HG03175 (cell line): ENCODE results near the gene ZNF813.
"Not testable (repeated sequence)": the region's sequence is repeated elsewhere in the genome, so short reads cannot be mapped to it uniquely, and the experiment has no call there.

ENCODE experiments used
- ATAC-seq: cut with Tn5 transposase; IDR thresholded peaks from one replicate; pipeline ENCODE4 v1.9.1; 2021; ENCODE audit warnings: mild to moderate bottlenecking, moderate library complexity; ENCODE audit not compliant: unreplicated experiment

The ZNF813 gene

DNA sequence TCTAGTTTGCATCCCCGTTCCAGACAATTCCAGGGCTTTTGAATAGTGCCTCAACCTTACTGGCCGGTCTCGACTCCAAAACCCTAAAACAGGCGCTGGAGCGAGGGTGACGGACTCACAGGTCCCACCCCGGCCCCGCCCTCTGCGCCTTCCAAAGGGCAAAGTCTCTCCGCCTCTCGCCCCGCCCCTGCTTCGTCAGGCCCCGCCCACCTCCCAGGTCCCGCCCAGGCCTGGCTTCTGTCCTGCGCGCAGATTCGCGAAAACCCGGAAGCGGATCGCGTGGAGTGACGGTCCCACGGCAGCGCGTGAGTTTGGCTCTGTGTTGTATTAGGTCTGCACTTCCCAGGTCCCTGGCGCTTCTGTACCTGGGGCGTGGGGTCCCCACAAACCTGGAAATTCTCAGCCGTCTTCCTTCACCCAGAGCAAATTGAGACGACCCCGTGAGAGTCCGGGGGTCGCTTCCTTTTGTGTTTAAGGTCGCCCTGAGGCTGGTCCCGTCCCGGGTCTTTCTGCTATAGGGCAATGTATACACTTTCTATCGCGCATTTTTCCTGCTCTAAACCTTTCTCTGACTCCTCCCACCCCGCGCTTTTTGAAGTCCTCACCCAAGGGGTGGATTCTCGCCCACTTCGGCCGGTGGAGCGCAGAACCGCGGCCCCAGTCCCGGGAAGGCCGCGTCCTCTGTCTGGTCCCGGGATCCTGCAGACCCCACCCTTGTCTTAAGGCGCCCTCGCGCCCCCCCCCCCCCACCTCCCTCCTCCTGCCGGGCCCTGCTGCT, at the start of gene ZNF813:
Gene ZNF813 (plus strand): TSS at position 249 of the 778 bp plus-strand sequence. CDS start 16,090 bp downstream, outside the sequence.
- peak; percentile 93 for ATAC-seq

DNA sequence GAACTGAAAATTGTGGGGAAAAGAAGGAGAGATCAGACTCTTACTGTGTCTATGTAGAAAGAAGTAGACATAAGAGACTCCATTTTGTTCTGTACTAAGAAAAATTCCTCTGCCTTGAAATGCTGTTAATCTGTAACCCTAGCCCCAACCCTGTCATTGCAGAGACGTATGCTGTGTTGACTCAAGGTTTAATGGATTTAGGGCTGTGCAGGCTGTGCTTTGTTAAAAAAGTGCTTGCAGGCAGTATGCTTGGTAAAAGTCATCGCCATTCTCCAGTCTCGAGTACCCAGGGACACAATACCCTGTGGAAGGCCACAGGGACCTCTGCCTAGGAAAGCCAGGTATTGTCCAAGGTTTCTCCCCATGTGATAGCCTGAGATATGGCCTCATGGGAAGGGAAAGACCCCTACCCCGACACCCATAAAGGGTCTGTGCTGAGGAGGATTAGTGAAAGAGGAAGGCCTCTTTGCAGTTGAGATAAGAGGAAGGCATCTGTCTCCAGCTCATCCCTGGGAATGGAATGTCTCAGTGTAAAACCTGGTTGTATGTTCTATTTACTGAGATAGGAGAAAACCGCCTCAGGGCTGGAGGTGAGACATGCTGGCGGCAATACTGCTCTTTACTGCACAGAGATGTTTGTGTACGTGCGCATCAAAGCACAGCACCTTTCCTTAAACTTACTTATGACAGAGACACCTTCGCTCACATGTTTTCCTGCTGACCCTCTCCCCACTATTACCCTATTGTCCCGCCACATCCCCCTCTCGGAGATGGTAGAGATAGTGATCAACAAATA, 46.8 kb upstream of the ZNF813 start:
- not testable (repeated sequence) for ATAC-seq

DNA sequence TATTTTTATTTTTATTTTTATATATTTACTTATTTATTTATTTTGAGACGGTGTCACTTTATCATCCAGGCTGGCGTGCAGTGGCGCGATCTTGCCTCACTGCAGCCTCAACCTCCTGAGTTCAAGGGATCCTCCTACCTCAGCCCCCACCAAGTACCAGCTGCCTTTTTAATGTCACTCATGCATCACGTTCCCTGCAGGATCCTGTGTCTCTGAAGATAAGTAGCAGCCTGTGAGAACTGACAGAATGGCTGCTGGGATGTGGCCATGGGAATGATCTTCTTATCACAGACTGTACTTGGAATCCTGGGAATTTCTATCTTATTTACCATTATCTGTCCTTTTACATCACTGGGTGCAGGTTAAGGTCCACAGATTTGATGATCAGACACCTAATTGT, 45.0 kb upstream of the ZNF813 start:
- ATAC-seq = no peak

DNA sequence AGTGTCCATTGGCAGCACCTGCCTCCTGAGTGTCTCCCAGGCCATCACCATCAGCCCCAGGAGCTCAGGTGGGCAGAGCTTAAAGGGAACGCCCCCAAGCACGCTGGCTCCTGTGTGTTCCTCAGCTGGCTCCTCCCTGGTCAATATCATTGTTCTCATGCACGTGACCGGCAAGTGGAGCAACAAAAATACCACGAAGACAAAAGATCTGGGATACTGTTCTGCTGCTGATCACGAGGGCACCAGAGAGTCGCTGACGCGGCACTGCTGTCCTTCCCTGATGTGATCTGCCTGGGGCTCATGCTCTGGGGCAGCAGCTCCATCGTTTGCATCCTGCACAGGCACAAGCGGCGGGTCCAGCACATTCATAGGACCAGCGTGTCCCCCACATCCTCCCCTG, 44.5 kb upstream of the ZNF813 start:
- ATAC-seq = not testable (repeated sequence)

DNA sequence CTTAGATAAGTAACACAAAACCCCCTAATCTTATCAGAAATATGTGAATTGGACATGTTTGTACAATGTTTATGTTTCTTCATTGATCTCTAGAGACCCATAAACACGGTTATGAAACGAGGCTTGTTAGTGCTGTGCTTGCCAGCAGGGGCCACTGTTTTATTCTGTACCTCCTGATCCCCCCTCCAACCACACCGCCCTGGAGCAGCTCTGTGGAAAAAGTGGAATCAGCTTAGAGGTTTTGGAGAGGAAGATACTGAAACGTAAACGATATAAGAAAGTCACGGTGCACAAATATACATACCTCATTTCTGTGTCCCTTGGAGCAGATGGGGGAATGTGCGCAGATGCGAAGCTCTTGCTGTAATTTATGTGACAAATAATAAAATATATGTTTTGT, 43.9 kb upstream of the ZNF813 start:
- ATAC-seq = not testable (repeated sequence)

DNA sequence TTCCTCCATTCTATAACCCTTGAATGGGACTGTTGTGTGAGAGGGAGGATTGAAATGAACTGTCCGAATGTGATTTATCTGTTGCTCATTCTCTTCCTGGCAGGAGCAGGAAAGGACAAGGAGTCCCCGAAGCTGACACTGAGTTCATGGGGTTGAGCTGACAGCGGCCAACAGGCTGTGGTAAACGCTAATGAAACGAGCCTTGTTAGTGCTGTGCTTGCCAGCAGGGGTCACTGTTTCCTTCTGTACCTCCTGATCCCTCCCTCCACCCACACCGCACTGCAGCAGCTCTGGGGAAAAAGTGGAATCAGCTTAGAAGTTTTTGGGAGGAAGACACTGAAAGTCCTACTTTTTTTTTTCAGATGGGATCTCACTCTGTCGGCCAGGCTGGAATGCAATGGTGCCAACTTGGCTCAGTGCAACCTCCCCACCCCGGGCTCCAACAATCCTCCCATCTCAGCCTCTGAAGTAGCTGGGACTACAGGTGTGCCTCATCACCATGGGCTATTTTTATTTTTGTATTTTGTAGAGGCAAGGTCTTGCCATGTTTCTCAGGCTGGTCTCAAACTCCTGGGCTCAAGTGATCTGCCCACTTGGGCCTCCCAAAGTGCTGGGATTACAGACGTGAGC, 42.5 kb upstream of the ZNF813 start:
- no peak for ATAC-seq

DNA sequence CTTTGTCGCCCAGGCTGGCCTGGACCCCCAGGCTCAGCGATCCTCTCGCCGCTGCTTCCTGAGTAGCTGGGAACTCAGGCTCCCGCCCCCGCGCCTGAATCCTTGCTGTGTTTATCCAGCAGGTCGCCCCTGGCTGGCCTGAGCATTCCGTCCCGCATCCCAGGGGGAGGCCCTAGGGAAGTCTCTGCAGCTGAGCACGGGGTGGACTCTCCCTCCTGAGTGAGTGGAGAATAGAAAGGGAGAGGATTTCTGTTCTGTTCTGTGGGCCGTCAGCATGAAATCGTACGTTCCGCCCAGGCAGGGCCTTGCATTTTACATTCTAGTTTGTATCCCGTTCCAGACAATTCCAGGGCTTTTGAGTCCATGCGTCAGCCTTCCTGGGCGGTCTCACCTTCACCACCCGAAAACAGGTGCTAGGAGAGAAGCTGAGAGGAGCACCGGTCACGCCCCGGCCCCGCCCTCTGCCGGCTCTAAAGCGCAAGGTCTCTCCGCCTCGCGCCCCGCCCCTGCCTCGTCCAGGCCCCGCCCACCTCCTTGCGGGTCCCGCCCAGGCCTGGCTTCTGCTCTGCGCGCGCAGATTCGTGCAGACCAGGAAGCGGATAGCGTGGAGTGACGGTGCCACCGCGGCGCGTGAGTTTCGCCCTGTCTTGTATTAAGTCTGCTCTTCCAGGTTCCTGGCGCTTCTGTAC, 36.0 kb upstream of the ZNF813 start, which contains the start of gene ZNF761:
Gene ZNF761 (plus strand): TSS at position 586 of the 689 bp plus-strand sequence. CDS start 15,285 bp downstream, outside the sequence.
- ATAC-seq = peak; percentile 96

DNA sequence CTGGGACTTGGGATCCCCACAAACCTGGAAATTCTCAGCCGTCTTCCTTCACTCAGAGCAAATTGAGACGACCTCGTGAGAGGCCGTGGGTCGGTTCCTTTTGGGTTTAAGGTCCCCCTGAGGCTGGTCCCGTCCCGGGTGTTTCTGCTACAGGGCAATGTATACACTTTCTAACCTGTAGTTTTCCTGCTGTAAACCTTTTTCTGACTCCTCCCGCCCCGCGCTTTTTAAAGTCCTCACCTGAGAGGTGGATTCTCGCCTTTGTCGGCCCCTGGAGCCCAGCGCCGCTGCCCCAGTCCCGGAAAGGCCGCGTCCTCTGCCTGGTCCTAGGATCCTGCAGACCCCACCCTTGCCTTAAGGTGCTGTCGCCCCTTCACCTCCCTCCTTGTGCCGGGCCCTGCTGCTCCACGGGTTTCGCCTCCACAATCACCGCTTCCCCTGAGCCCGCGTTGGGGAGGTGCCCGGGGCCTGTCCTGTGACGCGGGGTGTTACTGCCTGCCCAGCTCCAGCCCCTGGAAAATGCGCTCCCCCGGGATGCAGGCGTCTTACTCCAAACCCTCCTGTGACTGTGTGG, 35.4 kb upstream of the ZNF813 start:
- peak; percentile 19 for ATAC-seq

DNA sequence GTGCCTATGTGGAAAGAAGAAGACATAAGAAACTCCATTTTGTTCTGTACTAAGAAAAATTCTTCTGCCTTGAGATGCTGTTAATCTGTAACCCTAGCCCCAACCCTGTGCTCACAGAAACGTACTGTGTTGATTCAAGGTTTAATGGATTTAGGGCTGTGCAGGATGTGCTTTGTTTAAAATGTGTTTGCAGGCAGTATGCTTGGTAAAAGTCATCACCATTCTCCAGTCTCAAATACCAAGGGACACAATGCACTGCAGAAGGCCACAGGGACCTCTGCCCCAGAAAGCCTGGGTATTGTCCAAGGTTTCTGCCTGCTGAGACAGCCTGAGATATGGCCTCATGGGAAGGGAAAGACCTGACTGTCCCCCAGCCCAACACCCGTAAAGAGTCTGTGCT, 23.7 kb upstream of the ZNF813 start:
- not testable (repeated sequence) for ATAC-seq

DNA sequence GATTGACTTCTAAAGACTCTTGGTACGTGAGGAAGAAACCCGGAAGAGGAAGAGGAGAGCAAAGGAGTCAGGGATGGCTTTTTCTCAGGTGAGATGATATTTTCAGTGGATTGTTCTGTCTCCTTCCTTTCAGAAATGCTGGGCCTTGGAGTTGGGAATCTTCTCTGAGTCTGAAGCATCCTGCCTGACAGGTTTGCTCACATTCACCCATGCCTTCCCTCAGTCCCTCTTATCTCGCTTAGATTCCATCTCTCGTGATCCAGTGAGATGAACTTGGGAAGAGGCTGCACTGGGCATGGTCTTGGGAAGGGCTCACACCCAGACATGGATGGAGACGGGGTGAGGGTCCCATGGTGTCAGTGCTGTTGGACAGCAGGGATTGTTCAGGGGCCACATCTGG, 20.3 kb upstream of the ZNF813 start:
- ATAC-seq = not testable (repeated sequence)

DNA sequence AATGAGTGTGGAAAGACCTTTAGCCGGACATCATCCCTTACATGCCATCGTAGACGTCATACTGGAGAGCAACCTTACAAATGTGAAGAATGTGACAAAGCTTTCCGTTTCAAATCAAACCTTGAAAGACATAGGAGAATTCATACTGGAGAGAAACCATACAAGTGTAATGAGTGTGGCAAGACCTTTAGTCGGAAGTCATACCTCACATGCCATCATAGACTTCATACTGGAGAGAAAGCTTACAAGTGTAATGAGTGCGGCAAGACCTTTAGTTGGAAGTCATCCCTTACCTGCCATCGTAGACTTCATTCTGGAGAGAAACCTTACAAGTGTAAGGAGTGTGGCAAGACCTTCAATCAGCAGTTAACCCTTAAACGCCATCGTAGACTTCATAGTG, 11.7 kb upstream of the ZNF813 start:
- ATAC-seq = no peak

DNA sequence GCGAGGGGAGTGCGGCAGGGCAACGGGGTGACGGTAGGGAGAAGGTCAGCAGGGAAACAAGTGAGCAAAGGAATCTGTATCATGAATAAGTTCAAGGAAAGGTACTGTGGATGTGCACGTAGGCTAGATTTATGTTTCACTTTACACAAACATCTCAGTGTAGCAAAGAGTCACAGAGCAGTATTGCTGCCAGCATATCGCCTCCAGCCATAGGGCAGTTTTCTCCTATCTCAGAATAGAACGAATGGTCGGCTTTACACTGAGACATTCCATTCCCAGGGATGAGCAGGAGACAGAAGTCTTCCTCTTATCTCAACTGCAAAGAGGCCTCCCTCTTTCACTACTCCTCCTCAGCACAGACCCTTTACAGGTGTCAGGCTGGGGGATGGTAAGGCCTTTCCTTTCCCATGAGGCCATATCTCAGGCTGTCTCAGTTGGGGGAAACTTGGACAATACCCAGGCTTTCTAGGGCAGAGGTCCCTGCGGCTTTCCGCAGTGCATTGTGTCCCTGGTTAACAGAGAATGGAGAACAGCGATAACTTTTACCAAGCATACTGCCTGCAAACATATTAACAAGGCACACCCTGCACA, 7.3 kb upstream of the ZNF813 start:
- not testable (repeated sequence) for ATAC-seq

DNA sequence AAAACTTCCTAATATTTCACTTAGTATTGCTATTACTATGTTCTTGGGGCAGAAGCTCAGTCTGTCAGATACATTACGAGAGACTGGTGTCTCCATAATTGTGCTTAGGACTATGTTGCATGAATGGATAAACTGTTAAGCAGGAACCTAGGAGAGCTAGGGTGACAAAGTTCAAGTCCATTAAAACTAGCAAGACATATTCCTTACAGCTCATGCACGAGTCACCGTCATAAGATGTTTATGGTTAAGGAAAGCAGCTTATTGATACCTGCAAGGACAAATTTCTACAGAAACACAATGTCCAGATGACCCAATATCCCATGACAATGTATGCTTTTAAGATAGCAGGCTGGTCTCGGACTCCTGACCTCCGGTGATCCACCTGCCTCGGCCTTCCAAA, 5.7 kb upstream of the ZNF813 start:
- no peak for ATAC-seq

DNA sequence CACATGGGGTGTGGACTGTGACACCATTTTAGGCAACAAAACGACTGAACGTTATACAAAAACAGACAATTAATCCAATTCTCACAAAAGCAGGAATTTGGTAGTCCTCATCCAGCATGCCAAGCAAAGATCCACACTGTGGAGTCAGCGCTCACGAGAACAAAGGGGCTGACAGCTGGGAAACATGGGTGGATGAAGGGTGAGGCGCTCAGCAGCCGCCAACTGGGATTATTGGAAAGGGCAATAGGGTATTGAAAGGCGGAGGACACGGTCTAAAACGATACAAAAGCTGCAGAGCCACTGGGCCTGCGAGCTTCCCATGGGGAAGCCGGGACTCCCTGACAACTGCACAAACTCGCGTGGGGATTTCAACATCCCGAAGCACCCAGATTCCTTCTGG, 4.7 kb upstream of the ZNF813 start:
- ATAC-seq = no peak

DNA sequence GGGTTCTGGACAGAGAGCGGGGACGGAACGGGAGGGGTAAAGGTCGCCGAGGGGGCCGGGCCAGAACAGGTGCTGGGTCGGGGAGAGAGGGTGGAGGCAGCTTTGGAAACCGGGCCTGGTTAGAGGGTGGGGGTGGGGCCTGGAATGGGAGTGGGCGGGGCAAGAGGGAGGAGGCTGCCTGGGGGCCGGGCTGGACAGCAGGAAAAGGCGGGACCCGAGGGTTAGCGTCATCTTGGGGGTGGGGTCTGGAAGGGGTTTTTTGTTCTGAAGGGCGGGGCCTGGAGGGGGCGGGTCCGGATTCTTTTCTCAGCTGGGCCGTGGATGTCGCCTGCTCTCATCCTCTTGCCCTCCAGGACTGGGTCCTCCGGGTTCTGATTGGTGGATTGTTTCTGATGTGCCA, 4.3 kb upstream of the ZNF813 start:
- no peak for ATAC-seq

DNA sequence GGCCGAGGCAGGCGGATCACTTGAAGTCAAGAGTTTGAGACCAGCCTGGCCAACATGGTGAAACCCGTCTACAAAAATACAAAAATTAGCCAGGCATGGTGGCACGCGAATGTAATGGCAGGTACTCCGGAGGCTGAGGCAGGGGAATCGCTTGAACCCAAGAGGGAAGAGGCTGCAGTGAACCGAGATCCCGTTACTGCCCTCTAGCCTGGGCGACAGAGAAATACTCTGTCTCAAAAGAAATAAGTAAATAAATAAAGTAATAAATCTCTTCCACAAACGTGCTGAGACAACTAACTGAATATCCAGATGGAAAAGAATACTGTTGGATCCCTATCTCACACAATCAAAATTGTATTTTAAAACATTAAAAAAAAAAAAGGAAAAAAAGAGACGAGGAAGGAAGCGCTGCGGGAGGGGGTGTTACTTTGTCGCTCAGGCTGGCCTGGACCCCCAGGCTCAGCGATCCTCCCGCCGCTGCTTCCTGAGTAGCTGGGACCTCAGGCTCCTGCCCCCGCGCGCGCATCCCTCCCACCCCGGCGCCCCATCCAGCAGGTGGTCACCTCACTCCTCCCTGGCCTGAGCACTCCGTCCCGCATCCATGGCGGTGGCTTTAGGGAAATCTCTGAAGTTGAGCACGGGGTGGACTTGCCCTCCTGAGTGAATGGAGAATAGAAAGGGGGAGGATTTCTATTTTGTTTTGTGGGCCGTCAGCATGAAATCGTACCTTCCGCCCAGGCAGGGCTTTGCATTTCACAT, 628 bp upstream of the ZNF813 start:
- peak; percentile 25 for ATAC-seq

DNA sequence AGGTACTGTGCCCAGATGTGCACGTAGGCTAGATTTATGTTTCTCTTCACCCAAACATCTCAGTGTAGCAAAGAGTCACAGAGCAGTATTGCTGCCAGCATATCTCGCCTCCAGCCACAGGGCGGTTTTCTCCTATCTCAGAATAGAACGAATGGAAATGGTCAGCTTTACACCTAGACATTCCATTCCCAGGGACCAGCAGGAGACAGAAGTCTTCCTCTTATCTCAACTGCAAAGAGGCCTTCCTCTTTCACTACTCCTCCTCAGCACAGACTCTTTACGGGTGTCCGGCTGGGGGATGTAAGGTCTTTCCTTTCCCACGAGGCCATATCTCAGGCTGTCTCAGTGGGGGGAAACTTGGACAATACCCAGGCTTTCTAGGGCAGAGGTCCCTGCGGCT, 1.1 kb downstream of the ZNF813 start:
- ATAC-seq = not testable (repeated sequence)

DNA sequence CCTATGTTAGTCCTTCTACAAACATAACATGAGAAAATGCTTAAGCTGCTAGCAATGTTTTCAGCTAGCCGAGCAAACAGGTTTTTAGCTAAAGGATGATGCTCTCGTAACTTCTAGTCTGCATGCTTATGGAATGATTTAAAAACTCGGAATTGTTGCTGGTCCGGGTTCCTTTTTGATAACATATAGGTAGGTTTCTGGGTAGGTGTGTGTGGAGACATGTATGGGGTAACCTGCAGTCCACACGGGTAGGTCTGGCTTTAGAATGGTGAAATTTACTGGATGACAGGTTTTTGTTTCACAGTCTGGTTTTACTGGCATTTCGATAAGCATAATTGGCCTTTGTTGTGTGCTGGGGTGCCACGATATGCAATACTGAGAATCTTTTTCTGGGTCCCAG, 4.4 kb downstream of the ZNF813 start:
- no peak for ATAC-seq

DNA sequence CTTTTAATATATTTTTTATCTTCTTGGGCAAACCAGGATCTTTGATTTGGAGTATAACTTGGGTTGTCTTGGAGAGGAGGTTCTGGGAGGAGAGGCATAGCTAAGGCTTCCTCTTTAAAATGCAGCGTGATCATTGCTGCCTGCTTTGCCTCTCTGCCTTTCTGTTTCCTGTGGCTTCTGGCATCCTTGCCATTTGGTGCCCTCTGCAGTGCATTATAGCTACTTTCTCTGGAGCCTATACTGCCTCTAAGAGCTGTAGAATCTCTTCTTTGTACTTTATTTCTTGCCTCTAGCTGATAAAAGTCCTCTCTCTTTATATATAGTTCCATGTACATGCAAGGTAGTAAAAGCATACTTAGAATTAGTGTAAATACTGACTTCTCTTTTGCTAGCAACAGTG, 7.3 kb downstream of the ZNF813 start:
- ATAC-seq = not testable (repeated sequence)
